Testis (tissue), 2 donors: Measurements from ENCODE around the gene PNO1.

Experiments used
- POLR2A ChIP-seq: fragments of 450-650 bp; IDR thresholded peaks from one replicate; pipeline ENCODE4 v1.6.1; 2017; ENCODE audit warnings: antibody characterized with exemption, mild to moderate bottlenecking, moderate library complexity
- TF ChIP-seq, protein P1 (sequence below), 3 experiments: fragments of 450-650 bp in 2 of 3; fragments of 200-600 bp in 1 of 3; sonication (generic) in 1 of 3; IDR thresholded peaks; one replicate each; pipeline ENCODE4 v1.5.1; 2016 to 2019; ENCODE audit warnings: antibody characterized with exemption in 3 of 3, mild to moderate bottlenecking in 2 of 3, moderate library complexity in 1 of 3

- TF ChIP-seq POLR2A, result no peak
- TF ChIP-seq, protein P1, sequence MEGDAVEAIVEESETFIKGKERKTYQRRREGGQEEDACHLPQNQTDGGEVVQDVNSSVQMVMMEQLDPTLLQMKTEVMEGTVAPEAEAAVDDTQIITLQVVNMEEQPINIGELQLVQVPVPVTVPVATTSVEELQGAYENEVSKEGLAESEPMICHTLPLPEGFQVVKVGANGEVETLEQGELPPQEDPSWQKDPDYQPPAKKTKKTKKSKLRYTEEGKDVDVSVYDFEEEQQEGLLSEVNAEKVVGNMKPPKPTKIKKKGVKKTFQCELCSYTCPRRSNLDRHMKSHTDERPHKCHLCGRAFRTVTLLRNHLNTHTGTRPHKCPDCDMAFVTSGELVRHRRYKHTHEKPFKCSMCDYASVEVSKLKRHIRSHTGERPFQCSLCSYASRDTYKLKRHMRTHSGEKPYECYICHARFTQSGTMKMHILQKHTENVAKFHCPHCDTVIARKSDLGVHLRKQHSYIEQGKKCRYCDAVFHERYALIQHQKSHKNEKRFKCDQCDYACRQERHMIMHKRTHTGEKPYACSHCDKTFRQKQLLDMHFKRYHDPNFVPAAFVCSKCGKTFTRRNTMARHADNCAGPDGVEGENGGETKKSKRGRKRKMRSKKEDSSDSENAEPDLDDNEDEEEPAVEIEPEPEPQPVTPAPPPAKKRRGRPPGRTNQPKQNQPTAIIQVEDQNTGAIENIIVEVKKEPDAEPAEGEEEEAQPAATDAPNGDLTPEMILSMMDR (IDR thresholded peaks at IDR 0.05), result no peak
These were observed 37.4 kb downstream of the PNO1 start for GRCh38 chr2:68195096-68195495.
